Pancreas (tissue), 10 donors: ENCODE measurements around the gene CYP2A6. TPM values are rescaled to one million over a fixed set of nuclear protein-coding genes. Genes with fewer than 3 reads are reported as not detected.
"Not testable (repeated sequence)": the region's sequence is repeated elsewhere in the genome, so short reads cannot be mapped to it uniquely, and the experiment has no call there.

Experiments
- ATAC-seq, 4 donors: fragments of 200-7000 bp; cut with Tn5 transposase; one replicate each; pipeline versions ENCODE4 v1.8.0 to v1.9.1; 2020; ENCODE audit warnings: mild to moderate bottlenecking in 4 of 4, moderate library complexity in 4 of 4
- DNase-seq, 6 donors: peaks; one replicate each; pipeline ENCODE4 v3.0.0-alpha.2; 2020
- FAIRE-seq: peaks from 2 replicates; lab custom pipeline; 2012; peaks lifted over from hg19 to GRCh38; lab: Jason Lieb, UNC
- H3K27ac ChIP-seq, 4 donors: fragments of 200-600 bp; sonication (generic); 1 replicate in 3 of 4; 2 replicates in 1 of 4; pipeline versions ENCODE4 v1.5.0 to v1.8.0; 2020
- H3K27me3 ChIP-seq, 4 donors: fragments of 200-600 bp; one replicate each; pipeline ENCODE4 v1.8.0; 2021
- H3K36me3 ChIP-seq, 3 donors: fragments of 200-600 bp; sonication (generic) in 1 of 3; one replicate each; pipeline versions ENCODE4 v1.5.0 to v1.8.0; 2020 to 2021
- H3K4me1 ChIP-seq, 3 donors: fragments of 200-600 bp; one replicate each; pipeline ENCODE4 v1.8.0; 2021
- H3K4me3 ChIP-seq, 4 donors: fragments of 200-600 bp; sonication (generic) in 2 of 4; one replicate each; pipeline versions ENCODE4 v1.5.0 to v1.8.0; 2020 to 2021
- H3K9me3 ChIP-seq, 4 donors: fragments of 200-600 bp; one replicate each; pipeline ENCODE4 v1.8.0; 2021
- WGBS, 2 donors: extraction: QIAGEN DNeasy Blood & Tissue Kit; methylation state at CpG; one replicate each; pipeline ENCODE4 v1.1.7; 2013; 5-methylcytosine and 5-hydroxymethylcytosine counted together
- intact Hi-C, 3 donors: fragments of 100-400 bp; cut with DNase I; formaldehyde crosslinking; loops; one replicate each; pipeline versions ENCODE4 v1.11.1 to v1.14.2; 2022
- polyA plus RNA-seq, 2 donors: library from polyadenylated mRNA; stranded (reverse); fragments of 200-250 nt; gene quantifications; one replicate each; pipeline ENCODE4 v1.2.3, GENCODE V29; 2013
- total RNA-seq, 6 donors: library from RNA; stranded (reverse); fragmentation: NEBNext Ultra II Directional in 4 of 6; extraction: Animal tissue kit (Norgen Biotek cat#: 25700) in 4 of 6; gene quantifications; one replicate each; pipeline versions ENCODE4 v1.2.1 to v1.2.4, GENCODE V29; 2021 to 2023
- TF ChIP-seq, protein P1 (sequence below), 4 donors: fragments of 200-600 bp; sonication (generic) in 3 of 4; IDR thresholded peaks; one replicate each; pipeline versions ENCODE4 v1.5.0 to v1.8.0; 2021; ENCODE audit warnings: antibody characterized with exemption in 4 of 4
- donor health status: healthy with polysubstance abuse.
- donor health status: DM: no; HTN: no; CAD: no; lungs with moderate emphysema.
- donor health status: DM: no; HTN: no; CAD: no.
- donor health status: control.
- donor health status: control.
- donor health status: Bipolar disorder and iron deficiency.
- donor health status: DM: yes; HTN: yes; CAD: no.
- donor health status: DM: no; HTN: no; CAD: no.
- donor health status: DM: no; HTN: no; CAD: no.
- donor health status: DM: yes; HTN: yes; CAD: no.

CYP2A6 gene
- total and polyA plus RNA-seq, 8 donors = 0.66 TPM; not detected in 7

DNA sequence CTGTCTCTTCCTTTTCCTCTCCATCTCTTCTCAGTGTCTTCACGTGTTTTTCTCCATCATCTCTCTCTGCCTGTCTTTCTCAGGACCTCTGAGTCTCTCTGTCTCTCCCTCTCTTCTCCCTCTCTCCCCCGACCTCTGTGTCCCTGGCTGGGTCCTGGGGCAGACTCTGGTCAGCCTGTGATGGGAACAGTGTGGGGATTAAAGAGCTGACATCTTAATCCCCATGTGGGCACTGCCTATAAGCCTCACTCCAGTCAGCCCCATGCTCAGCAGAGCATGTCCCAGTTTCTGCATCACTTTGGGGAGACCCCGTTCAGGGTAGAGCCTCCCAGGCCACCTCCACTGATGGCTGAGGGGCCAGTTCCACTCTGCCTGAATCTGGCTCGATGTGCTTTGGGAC is 35.0 kb downstream of the CYP2A6 start:
- DNase-seq (no peak), ATAC-seq (no peak), FAIRE-seq (no peak)
- Histone ChIP-seq H3K4me1 (peaks cover 0 to 6% (median 3%) of the 10 kb centered on the region in 3 donors), H3K27ac (no peak overlapping the region), H3K9me3 (no peaks in the 10 kb centered on the region), H3K4me3 (no peak overlapping the region), H3K27me3 (no peaks in the 10 kb centered on the region), H3K36me3 (no peaks in the 10 kb centered on the region)
- 54 to 68% methylated on average over 4 of the region's 4 CpGs for WGBS, 2 donors
- TF ChIP-seq, protein P1, sequence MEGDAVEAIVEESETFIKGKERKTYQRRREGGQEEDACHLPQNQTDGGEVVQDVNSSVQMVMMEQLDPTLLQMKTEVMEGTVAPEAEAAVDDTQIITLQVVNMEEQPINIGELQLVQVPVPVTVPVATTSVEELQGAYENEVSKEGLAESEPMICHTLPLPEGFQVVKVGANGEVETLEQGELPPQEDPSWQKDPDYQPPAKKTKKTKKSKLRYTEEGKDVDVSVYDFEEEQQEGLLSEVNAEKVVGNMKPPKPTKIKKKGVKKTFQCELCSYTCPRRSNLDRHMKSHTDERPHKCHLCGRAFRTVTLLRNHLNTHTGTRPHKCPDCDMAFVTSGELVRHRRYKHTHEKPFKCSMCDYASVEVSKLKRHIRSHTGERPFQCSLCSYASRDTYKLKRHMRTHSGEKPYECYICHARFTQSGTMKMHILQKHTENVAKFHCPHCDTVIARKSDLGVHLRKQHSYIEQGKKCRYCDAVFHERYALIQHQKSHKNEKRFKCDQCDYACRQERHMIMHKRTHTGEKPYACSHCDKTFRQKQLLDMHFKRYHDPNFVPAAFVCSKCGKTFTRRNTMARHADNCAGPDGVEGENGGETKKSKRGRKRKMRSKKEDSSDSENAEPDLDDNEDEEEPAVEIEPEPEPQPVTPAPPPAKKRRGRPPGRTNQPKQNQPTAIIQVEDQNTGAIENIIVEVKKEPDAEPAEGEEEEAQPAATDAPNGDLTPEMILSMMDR (IDR thresholded peaks at IDR 0.05) = no peak
- intact Hi-C loops = loop anchor here in 1 of 3 donors (10.0 kb wide), 1 partner anchor 150 kb away; no protein-coding TSS in a partner anchor

DNA sequence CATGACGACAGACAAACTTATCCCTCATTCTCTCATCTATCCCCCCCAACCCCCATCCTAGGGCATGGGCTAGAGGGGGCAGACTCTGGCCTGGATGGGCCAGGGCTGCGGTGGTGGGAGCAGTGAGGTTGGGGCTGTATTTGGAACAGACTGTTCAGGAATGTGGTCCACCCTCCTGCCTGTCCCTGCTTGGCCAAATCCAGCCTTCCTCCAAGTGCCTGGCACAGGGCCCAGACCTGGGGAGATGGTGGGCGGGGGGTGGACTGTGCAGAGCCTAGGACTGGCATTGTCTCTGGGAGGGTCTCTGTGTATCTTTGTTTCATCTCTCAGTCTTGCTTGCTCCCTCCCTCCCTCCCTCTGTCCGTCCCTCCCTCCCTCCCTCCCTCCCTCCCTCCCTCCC is 37.1 kb downstream of the CYP2A6 start:
- TF ChIP-seq, protein P1 (IDR thresholded peaks at IDR 0.05) = no peak
- H3K36me3 ChIP-seq = no peaks in the 10 kb centered on the region
- 42 to 50% methylated on average over 3 to 4 of the region's 4 CpGs for WGBS, 2 donors
- H3K27ac ChIP-seq = no peak overlapping the region
- no peaks in the 10 kb centered on the region for H3K27me3 ChIP-seq
- no peak overlapping the region for H3K4me3 ChIP-seq
- DNase-seq (no peak), ATAC-seq (no peak), FAIRE-seq (no peak)
- no peaks in the 10 kb centered on the region for H3K9me3 ChIP-seq
- intact Hi-C loops = loop anchor here in 1 of 3 donors (10.0 kb wide), 1 partner anchor 148 kb away; no protein-coding TSS in a partner anchor
- no peaks in the 10 kb centered on the region for H3K4me1 ChIP-seq

DNA sequence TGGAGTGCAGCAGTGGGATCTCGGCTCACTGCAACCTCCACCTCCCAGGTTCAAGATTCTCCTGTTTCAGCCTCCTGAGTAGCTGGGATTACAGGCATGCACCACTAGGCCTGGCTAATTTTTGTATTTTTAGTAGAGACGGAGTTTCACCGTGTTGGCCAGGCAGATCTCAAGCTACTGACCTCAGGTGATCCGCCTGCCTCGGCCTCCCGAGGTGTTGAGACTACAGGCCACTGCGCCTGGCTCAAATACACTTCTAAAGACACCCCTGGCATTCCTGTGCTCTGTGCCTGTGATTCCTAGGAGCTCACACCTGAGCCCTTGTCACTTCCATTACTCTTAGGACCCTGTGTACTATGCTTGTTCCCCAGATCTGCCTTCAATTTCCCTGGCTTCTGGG is 37.7 kb downstream of the CYP2A6 start:
- intact Hi-C loops = loop anchor here in 1 of 3 donors (10.0 kb wide), 1 partner anchor 148 kb away; no protein-coding TSS in a partner anchor
- H3K27ac ChIP-seq, ATAC-seq, DNase-seq, FAIRE-seq, H3K9me3 ChIP-seq, H3K4me1 ChIP-seq, H3K27me3 ChIP-seq, H3K36me3 ChIP-seq, H3K4me3 ChIP-seq: not testable (repeated sequence)
- 91 to 96% methylated on average over 7 of the region's 7 CpGs for WGBS, 2 donors

DNA sequence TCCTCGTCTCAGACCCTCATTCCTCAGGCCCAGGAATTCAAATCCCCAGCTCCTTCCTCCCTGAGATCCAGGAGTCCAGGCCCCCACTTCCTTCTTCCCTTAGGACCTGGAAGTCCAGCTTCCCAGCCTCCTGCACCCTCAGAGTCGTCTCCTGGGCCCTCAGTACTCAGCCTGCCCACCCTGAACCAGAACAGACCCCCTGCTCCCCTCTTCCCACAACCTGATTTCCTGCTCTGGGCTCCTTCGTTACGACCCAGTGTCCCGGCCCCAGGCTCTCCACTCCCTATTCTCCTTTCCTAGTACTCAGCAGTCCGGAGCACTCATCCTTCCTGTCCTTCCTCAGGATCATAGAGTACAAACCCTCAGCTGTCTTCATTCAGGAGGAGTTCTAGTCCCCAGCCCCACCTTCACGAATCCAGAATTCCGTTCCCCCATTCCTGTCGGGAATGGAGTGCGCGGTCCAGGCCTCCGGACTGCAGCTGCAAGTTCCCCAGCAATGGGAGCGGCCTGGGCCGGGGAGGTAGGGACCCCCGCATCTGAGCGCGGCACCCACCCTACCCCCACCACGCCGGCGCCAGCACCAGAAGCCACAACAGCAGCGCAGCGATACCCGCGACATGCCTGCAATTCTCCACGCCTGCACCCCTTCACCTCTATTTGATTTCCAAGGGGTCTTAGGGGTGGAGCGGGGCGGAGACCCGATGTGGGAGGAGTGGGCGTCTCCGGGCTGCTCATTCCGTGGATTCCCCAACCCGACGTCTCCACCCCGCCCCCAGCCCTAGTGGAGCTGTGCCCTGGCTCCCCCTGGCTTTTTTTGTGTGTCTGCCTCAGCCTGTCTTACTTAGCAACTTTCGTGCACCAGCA is 38.5 kb downstream of the CYP2A6 start:
- no peak for ATAC-seq
- peak overlapping the region in 1 of 4 donors; percentile 63 for H3K27ac ChIP-seq

DNA sequence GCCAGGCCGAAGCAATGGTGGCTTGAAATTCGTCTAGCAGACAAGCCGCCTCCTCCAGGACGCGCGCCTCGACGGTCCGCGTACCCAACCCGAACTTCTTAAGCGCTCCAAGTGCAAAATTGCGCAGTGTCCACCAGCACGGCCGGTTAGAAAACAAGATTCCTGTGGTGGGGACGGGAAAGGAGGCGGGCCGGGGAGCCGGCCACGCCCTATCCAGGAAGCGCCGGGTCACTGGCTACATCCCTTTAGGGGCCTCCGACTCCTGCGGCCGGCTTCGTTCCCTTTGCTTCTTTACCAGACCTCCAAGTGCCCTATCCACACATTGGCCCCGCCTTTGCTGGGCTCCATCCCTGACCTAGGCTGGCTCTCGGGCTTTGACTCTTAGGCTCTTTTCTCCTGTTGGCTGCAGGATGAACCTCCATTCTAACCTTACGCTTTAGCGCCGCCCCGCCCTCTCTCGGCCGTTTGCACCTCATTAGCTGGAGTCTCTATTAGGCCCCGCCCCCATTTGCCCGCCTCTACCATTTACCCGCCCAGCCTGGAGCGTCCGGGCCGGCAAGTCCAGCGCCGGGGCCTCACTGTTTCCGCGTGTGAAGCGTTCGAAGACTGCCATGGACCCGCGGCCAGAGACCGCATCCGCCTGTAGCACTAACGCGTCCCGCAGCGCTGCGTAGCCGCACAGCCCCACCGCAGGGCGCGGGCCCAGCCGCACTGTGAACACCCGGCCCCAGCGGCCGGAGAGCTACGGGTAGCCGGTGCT is 39.4 kb downstream of the CYP2A6 start:
- Histone ChIP-seq H3K4me3 (peak overlapping the region; percentile 8 to 42 (median 34)), H3K27ac (peak overlapping the region in 2 of 4 donors; percentile 47 to 63)
- peak; percentile 89 to 94 (median 90) for ATAC-seq
- 11 to 20% methylated on average over 38 to 63 of the region's 65 CpGs for WGBS, 2 donors
- H3K36me3 ChIP-seq, H3K9me3 ChIP-seq, H3K27me3 ChIP-seq, H3K4me1 ChIP-seq: not testable (repeated sequence)
- FAIRE-seq = peak; percentile 53
- peak; percentile 72 to 90 (median 78) for DNase-seq
- intact Hi-C loops = loop anchor here in 1 of 3 donors (10.0 kb wide), 1 partner anchor 146 kb away; no protein-coding TSS in a partner anchor

More for the DNA sequence above, 38.5 kb downstream of the CYP2A6 start:
- intact Hi-C loops = loop anchor here in 1 of 3 donors (10.0 kb wide), 1 partner anchor 147 kb away; no protein-coding TSS in a partner anchor
- peaks cover 0 to 2% (median 0%) of the 10 kb centered on the region in 3 donors for H3K4me1 ChIP-seq
- H3K9me3 ChIP-seq = no peaks in the 10 kb centered on the region
- TF ChIP-seq, protein P1 (IDR thresholded peaks at IDR 0.05) = no peak
- DNase-seq (no peak), FAIRE-seq (no peak)
- H3K27me3 ChIP-seq = no peaks in the 10 kb centered on the region
- WGBS, 2 donors = 59 to 68% methylated on average over 27 to 35 of the region's 35 CpGs
- no peaks in the 10 kb centered on the region for H3K36me3 ChIP-seq
- peak overlapping the region in 2 of 4 donors; percentile 29 to 42 for H3K4me3 ChIP-seq
